NCI-H1417 treated with DMSO at 0.1 percent for 48 hours (cell line): ENCODE measurements around the gene NOVA2.
"Not testable (repeated sequence)": the region's sequence is repeated elsewhere in the genome, so short reads cannot be mapped to it uniquely, and the experiment has no call there.

Experiments
- DNase-seq: peaks from one replicate; lab custom pipeline; 2025; lab: John Stamatoyannopoulos, UW

The NOVA2 gene

DNA sequence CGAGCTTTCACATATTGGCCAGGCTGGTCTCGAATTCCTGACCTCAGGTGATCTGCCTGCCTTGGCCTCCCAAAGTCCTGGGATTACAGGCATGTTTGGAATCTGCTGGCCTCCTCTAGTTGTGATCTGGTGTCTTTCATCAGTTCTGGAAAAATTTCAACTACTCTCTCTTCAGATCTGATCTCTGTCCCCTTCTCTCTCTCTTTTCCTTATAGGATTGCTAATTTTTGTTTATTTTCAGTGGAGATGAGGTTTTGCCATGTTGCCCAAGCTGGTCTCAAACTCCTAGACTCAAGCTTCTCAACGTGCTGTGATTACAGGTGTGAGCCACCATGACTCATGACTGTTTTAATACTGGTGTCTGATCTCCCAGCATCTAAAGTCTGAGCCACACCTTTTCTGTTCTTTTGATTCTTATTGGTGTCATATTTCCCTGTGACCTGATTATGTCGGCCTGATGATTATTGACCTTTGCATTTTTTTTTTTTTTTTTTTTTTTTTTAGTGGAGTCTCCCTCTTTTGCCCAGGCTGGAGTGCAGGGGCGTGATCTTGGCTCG, 48.7 kb downstream of the NOVA2 start:
- no peak for DNase-seq

DNA sequence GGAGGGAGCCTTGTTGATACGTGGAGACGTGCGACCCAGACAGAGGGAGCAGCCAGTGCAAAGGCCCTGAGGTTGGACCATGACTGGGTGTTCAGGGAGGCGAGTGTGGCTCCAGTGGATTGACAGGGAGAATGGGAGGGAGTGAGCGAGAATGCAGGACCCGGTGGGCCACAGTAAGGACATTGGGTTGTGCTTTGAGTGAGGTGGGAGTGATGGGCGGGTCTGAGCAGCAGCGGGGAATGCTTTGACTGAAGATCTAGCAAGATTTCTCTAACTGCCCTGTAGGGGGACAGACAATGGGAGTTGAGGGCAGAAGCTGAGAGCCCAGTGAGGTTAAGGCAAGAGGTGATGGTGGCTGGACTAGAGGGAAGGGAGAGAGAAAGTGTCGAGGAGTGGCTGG, 51.4 kb downstream of the NOVA2 start:
- no peak for DNase-seq

DNA sequence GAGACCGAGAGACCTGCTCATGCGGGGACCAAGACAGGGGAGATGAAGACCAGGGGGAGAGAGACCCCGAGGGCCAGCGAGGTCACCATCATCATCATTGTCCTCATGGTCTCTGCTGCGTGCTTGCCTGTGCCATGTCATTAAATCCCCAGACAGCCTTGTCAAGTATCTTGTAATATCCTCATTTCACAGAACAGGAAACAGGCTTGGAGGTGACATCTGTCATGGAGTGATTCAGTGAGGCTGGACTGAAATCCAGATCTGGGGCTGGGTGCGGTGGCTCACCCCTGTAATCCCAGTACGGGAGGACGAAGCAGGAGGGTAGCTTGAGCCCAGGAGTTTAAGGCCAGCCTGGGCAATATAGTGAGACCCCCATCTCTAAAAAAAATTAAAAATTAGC, 53.2 kb downstream of the NOVA2 start:
- DNase-seq = no peak

DNA sequence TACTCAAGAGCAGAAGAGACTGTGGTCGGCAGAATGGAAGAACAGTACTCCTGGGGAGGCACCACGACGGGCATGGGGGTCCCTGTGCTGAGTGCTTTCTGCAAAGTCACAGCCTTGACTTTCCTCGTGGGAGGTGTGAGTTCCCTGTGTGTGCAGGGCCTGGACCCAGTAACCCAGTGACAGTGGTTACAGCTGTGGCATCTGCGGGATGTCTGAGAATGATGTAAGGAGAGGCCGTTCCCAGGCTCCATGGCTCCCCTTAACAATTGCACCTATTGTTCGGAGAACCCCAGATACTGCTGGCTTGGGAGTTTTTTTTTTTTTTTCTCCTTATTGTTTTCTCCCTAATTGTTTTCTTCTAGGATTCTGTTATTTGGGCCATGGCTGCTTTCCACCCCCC, 54.0 kb downstream of the NOVA2 start:
- DNase-seq = no peak

DNA sequence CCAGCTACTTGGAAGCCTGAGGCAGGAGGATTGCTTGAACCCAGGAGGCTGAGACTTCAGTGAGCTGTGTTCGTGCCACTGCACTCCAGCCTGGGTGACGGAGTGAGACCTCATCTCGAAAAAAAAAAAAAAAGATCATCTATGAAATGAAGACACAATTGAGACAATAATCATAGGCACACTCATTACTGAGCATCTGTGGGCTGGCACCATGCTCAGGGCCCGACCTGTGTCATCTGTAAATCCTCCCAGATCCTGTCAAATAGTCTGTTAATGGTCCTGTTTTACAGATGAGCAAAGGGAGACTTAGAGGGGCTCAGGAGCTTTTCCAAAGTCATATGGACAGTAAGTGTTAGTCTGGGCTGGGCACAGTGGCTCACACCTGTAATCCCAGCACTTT, 54.9 kb downstream of the NOVA2 start:
- no peak for DNase-seq

DNA sequence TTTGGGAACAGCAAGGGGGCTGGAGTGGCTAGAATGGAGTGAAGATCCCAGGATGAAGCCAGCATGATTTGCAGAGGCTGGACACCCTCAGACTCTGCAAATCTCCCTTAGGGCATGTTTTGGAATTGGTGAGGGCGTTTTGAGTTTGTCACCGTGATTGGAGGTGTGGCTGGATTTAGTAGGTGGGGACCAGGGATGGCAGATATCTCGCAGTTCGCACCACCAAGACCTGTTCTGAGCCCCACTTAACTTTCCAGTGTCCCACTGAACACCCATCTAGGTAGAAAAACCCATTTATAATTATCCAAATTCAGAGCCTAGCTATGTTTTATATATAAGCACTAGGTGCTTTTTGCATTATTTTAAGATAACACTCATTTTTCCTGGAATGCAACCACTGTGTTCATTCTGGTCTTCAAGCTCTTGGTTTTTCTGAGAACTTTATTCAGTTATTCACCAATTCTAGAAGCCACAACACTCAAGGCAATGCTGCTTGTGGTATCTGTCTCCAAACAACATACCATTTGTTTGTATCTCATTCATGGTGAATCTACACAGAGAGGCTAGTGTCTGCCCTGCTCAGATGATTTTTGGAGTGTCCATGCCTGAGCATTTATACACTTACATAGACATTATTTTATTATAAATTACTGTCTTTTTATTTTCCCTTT, 56.1 kb downstream of the NOVA2 start:
- no peak for DNase-seq

DNA sequence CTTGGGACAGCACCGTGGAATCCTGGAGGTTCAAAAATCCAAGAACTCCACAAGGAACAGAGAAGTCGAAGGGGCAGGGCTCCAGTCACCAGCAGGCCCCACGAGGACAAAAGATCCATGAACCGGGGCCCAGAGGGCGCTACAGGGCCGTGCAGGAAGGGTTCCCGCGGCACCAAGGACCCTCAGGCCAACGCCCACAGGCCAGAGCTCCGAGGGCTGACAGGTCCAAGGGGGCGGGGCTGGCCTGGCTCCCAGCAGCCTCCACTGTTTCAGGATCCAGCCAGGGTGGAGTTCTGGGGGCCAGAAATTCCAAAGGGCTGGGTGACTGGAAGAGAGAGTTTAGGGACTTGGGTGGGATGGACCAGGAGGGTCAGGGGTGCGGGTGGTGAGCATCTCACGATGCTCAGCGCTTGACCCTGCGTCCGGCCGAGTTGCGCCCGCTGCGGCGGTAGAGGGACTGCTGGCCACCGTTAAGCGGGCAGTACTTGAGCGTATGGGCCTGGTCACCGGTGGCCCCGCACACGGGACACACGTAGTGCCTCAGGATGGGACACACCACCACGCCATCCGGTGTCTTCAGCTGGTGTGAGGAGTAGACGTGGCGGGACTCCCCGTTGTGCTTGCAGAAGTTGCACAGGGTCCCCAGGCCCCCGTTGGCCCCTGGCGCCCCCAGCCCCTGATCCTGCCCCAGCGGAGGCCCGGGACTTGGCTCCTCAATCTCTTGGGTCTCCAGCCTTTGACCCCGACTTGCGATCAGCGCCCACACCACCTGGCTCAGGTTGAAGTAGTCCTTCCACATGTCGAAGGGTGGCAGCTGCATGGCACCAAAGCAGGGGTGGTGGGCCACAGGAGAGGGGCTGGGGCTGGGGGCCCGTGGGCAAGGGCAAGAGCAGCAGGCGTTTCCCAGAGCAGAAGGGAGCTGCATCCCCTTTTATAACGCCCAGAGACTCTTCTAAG, 59.5 kb downstream of the NOVA2 start, which contains the start of gene NANOS2:
Gene NANOS2, minus strand, starts transcription at position 905 of the 957 bp plus-strand sequence. Its CDS starts 85 bp downstream, at position 820.
- no peak for DNase-seq

DNA sequence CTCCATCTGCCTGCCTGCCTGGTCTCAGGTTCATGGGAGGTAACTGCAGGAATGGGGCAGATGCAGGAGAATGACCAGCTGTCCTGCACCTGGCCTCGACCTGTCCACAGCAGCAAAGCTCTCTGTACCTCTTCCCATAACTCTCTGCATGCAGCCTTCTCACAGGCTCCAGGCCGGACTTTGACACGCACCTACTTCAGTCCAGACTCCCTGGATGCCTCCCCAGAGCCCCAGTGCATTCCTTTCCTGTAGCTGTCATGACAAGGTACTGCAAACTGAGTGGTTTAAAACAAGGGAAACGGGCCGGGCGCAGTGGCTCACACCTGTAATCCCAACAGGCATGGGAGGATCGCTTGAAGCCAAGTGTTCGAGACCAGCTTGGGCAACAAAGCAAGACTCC, 62.4 kb downstream of the NOVA2 start:
- no peak for DNase-seq

DNA sequence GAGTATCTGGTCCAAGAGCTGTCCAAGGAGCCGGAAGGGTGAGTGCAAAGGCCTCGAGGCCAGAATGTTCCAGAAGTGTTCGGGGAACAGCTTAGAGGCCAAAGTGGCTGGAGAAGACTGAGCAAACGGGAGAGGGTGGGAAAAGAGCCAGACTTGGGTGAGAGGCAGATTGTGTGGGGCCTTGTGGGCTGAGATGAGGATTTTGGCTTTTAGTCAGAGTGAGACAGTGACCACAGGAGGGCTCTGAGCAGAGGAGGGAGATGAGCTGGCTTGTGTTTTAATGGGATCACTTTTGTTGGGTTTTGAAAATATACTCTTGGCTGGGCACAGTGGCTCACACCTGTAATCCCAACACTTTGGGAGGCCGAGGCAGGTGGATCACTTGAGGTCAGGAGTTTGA, 64.7 kb downstream of the NOVA2 start:
- no peak for DNase-seq

DNA sequence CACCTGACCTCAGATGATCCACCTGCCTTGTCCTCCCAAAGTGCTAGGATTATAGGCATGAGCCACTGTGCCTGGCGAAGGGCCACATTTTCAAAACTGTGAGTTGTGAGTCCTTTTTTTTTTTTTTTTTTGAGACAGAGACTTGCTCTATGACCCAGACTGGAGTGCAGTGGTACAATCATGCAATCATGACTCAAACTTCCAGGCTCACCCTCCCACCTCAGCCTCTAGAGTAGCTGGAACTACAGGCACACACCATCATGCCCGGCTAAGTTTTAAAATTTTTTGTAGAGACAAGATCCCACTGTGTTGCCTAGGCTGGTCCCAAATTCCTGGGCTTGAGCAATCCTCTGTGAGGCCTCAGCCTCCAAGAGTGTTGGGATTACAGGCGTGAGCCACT, 67.4 kb downstream of the NOVA2 start:
- no peak for DNase-seq

DNA sequence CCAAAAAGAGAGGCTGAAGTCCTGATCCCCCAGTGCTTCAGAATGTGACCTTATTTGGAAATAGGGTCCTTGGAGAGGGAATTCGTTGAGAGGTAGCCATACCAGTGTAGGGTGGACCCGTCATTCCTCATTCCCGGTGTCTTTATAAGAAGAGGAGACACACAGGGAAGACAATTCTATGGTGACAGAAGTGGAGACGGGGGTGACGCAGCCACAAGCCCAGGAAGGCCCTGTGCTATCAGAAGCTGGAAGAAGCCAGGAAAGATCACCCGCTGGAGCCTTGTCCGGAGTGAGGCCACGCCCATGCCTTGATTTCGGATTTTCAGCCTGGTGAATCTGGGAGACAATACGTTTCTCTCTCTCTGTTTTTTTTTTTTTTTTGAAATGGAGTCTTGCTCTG, 68.7 kb downstream of the NOVA2 start:
- DNase-seq = no peak

DNA sequence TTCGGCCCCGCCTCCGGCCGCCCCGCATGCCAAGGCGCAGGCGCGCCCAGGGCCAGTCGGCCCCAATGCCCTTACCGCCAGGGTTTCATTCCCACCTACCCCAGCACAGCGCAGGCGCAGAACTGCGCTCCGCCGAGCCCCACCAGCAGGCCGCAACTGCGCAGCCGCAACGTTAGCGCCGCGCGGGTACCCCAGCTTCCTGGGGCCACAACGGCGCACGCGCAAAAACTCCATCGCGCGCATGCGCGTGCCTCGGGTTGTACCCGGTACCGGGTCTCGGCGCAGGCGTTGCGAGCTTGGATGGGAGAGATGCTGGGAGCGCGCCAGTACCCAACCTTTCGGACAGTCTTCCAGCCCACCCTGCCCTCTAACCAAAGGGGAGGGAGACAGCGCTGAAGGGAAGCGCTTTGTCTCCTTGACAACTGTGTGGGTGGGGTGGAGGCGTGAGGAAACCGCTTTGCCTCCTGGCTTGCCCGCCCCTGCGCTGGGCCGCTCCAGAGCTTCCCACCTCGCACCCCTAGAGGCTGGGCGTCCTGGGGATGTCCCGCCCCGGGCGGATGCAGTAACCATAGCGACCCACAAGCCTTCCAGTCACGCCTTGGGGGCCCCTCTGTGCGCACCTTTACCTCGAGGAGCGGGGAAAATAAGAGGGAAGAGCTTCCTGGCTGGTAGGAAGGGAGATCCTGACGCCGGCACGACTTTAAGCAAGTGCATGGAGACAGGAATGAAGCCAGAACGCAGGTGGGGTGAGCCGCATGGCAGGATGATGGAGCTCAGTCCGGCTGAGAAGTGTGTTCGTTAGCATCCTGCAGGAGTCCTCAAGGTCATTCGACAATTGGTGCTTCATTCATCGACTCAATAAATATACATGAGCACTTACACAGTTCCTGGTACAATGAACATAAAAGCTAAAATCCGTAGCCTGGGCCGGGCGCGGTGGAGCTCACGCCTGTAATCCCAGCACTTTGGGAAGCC, 70.7 kb downstream of the NOVA2 start:
- peak; percentile 81 for DNase-seq

DNA sequence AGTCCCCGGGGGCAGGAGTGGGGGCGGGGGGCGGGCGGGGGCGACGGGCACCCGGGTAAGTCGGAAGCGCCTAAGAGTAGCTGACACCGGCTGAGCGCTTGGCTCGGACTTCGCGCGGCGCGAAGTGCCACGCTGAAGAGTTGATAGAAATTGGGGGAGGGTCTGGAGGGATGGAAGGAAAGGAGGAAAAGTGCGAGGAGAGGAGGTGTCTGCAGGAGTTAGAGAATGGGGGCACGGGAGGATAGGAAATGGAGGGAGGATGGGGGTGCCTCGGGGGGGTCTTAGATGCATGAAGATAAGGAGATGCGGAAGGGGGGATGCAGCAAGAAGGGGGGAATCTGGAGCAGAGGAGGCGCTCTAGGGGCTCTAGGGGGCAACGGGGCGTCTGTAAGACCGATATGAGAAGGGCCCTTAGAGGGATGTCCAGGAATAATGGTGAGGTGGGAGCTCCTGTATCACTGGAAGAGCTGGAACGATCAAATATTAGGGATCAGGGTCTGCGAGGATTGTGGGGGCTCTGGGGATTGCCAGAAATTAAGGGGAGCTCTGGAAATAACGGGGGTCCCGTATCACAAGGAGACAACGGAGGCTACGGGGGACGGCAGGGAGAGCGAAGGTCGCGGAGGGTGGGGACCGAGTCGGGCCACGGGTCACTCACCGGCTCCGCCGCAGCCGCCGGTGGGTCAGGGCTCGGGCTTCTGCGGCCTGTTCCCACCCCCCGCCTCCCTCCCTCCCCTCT, 71.6 kb downstream of the NOVA2 start, which contains the start of gene MYPOP:
Gene MYPOP, minus strand, starts transcription at position 702 of the 739 bp plus-strand sequence. CDS start 840 bp downstream, outside the sequence.
- no peak for DNase-seq

DNA sequence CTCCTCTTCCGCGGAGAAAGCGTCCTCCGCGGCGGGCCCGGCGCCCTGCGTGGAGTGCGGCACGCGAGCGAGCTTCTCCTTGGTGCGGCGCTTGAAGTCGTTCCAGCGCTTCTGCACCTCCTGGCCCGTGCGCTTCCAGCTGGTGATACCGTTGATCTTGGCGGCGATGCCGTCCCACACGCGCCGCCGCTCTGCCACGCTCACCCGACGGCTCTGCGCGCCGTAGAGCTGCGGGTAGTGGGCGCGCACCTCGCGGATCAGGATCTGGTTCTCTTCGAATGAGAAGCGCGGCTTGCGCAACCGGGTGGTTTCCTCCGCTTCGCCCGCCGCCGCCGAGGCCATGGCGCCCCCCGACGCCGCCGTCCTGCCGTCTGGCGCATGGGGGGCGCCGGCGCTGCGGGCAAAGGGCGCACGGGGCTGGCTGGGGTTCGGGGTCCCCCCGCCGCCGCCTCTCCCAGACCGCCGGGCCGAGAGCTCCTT, 72.2 kb downstream of the NOVA2 start:
- no peak for DNase-seq

DNA sequence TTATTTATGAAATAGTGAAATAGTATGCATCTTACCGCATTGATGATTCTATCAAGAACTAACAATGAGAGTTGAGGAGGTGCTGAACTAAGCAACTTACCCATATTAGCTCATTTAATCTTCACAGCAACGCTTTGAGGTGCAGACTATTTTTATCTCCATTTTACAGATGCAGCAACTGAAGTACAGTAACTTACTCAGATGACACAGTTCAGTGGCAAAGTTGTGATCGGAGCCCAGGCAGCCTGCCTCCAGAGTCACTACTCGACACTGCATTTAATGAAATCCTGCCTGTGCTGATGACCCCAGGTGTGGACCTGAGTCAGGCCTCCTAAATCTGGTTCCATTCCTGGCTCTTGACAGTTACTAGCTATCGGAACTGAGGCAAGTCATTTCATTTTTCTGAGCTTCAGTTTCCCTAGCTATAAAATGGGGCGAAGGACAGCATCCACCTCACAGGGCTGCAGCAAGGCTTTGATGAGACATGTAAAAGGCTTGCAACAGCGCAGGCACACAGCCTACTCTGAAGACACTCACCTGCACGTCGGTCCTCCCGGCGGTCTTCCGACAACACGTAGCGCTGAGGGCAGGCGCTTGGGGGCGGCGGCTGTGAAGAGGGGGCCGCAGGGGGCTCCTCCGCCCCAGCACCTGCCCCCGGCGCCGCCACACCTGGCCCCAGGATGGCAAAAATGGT, 72.8 kb downstream of the NOVA2 start:
- no peak for DNase-seq

DNA sequence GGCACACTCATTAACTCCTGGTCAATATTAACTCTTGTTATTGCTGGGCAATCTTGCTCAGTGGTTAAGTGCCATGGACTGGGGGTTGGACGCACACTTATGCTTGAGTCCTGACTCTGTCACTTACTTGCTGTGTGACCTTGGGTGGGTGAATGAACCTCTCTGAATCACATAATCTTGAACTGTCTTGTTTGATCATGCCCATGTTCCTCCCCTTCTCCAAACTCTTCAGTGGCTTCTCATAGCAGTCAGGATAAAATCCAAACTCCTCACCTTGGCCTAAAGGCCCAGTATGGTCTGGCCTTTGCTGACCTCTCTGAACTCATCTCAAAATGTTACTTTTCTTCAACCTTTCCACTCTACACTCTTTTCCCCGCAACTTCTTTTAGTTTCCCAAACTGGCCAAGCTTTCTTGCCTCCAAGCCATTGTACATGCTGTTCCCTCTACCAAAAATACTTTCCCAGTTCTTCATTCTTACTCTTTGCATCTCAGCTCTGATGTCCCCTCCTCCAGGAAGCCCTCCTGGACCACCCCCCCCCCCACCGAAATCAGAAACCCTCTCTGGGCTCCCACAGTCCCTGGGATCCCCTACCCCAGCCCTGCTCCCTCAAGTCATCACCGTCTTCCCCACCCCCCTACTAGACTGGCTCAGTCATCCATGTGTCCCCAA, 73.6 kb downstream of the NOVA2 start:
- no peak for DNase-seq

DNA sequence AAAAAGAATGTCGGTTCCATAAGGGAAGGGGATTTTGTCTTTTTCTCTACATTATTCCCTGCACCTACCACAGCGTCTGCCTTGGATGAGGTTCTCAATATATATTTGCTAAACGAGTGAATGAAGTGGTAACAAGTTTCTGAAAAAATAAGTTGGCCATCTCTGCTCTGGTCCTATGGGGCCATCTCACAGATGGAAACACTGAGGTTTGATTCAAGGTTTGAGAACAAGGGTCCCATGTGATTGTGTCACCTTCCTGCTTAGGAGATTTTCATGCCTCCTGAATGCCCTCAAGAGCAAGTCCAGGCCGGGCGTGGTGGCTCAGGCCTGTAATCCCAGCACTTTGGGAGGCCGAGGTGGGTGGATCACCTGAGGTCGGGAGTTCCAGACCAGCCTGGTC, 74.4 kb downstream of the NOVA2 start:
- DNase-seq = no peak

DNA sequence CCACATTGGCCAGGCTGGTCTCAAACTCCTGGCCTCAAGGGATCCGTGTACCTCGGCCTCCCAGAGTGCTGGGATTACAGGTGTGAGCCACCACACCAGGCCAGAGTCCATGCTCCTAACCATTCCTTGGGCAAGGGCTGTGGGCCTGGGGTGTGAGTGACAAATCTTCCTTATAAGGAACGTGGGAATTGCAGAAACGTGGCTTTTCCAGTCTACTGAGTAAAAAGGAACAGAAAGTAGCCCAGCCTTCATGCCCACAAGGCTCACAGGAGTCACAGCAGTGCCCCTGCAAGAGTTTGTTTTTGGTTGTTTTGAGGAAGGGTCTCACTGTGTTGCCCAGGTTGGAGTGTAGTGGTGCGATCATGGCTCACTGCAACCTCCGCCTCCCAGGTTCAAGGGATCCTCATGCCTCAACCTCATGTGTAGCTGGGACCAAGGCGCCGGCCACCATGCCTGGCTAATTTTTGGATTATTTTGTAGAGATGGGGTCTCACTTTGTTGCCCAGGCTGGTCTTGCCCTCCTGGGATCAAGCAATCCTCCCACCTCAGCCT, 76.3 kb downstream of the NOVA2 start:
- DNase-seq = no peak

DNA sequence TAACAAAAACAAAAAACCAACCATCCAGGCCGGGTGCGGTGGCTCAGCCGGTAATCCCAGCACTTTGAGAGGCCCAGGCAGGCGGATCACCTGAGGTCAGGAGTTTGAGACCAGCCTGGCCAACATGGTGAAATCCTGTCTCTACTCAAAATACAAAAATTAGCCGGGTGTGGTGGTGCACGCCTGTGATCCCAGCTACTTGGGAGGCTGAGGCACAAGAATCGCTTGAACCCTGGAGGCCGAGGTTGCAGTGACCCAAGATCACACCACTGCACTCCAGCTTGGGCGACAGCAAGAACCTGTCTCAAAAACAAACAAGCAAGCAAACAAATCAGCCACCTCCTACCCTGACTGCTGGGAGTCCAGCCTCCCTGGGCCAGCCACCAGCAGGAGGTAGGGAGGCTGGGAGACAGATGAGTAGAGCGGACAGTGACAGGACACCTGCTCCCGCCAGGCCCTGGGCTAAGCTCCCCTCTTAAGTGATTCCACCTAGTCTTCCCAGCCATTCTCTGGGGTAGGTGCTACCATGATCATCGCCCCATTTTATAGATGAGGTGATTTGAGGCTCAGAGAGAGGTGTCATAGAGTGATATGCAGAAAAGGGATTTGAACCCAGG, 77.6 kb downstream of the NOVA2 start:
- not testable (repeated sequence) for DNase-seq
